Activated CD4-positive, alpha-beta T cell treated with anti-CD3 and anti-CD28 coated beads, Interleukin-2, amount 50 U/mL, for 1 hour (primary cell): Measurements from ENCODE around the gene DYNC1I1.
"Not testable (repeated sequence)": the region's sequence is repeated elsewhere in the genome, so short reads cannot be mapped to it uniquely, and the experiment has no call there.

Experiments used
- DNase-seq: peaks from one replicate; pipeline ENCODE4 v3.0.0-alpha.2; 2020

Gene DYNC1I1

DNA sequence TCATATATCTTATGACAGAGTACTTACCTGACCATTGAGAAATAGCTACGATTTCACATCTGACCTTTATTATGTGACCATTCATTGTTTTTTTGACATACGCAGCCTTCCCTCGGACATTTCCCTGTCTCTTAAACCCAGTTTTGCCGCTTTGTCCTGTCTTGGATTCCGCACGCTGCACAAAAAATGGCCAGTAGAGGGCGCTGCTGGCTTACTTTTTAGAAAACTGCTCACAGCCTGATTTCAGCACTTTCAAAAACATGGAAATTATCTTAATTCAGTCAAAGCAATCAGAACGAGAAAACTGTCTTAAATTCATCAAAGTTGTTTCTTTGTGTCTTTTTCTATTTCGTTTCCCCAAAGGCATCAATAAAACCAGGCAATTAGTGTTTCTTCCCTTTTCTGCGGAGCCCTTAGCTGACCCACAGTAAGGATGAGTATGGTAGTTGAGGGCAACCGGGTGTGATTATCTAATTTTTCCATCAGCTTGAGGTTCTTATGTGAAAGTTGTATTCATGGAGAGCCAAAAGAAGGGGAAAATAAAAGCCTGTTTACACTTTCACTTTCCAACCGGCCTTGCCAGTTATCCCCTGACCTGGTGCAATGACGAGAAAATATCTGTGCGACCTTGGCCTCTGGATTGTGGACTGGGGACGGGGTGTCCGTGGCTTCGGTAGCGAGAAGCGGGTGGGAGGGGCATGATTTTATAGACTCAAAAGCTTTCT, 144.4 kb downstream of the DYNC1I1 start:
- DNase-seq: peak; percentile 75

DNA sequence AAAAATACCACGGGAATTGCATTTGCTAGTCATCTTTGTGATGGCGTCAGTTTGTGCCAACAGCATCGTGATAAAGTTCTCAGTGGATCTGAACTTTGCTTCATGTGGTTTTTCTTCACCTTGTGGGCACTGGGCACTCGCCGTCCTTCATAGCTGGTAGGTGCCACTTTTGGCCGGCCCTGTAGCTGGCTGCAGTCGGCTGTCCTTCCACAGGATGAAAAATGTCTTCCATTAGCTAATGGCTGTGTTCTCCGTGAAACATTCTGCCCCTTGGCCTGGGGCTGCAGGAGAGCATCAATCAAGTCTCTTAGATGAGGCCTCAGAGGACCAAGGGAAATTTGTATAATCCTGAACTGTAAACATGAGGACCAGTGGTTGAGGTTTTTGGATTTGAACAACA, 145.3 kb downstream of the DYNC1I1 start:
- DNase-seq: no peak

DNA sequence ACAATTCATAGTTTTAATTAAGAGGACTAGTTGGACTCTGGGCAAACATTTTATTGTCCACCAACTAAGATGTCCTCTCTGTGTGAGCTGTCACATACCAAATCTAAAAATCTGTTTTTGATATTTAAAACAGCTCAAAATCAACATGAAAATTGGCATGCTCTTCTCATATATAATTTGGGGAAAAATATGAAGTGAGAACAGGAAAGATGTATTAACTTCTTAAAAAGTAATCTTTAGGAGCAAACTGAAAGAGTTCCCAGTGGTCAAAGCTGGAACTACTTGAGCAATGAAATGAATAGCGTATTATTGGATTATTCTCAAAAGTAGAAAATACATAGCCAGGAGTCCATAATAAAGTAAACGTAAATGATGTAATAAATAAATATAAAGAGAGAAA, 147.2 kb downstream of the DYNC1I1 start:
- DNase-seq: no peak

DNA sequence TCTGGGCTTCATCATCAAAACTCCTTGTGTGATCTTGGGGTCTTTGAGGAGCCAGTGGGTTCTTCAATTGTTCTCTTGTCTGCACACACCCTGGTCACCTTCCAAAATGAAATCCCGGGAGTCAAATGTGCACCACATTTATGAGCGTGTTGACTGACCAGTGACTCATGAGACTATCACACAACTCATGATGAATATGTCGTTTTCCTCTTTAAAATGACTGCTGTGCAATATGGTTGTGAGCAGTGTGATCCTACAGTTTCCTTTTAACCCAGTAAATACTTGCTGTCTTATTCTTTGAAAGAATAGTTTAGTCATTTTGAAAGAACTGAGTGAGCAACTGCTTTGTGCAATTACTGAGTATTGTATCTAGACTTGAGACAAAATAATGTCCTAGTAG, 149.2 kb downstream of the DYNC1I1 start:
- no peak for DNase-seq

DNA sequence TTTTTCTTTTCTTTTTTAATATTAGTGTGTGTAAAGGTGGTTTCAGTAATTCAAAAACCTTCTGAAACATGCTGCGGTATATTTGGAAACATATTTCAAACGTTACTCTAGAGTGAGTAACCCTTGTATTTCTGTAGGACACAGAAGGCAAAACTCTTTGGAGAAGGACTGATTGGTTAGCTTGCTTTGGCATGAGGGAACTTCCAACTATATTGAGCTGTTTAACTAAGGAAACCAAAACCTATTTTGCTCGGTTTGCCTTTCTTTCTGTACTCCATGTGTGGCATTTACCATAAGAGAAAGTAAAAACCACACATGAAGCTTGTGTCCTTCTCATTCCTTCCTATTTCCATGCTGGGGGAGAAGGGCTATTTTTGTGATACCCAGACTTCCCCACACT, 149.8 kb downstream of the DYNC1I1 start:
- no peak for DNase-seq

DNA sequence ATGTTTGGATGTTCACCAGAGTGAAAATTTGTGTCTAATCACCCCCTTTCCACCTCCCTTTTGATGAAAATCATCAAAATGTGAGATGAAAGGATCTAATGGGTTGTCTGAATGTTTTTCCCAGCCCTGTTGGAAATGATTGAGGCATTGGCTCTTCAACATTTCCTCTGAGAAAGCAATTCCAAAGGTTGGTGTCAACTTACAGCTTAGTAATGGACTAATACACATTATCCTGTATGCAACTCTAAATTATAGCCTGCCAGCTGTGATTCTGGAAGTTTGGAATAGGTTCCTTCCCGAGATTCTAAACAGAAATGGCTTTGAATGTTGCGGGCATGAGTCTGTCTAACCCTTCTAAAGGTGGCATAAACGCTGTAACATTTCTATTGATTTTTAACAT, 152.9 kb downstream of the DYNC1I1 start:
- DNase-seq: no peak

DNA sequence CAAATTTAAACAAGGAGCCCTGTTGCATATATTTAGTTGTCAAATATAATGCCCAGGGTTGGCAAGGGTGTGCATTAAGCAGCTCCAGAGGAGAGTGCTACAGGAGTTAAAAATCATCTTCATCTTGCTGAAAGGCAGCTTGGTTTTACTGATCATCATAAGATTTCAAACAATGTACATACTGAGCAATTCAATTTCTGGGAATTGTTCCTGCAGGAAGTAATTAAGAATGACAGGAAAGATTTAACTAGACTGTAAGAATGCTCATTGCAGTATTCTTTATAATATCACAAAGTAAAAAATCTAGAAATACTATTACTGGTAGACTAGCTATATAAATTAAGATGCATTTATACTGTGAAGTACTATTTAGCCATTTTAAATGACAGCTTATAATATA, 153.6 kb downstream of the DYNC1I1 start:
- no peak for DNase-seq

DNA sequence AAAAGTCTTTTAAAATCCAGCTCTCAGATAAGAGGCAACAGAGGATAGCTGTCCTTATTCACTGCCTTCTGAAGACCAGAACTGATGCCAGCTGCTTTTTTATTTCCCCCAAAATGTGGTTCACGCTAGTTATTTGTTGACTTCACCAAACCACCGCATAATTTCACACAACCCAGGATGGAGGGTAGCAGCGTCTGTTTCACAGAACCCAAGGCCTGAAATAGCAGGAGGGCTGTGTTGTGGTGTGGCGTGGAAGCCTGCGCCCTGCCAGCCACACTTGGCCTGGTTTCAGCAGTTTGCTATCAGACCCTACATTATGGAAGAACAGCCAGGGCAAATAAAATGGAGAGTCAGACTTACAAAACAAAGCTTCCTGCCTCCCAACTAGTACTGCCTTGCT, 155.4 kb downstream of the DYNC1I1 start:
- DNase-seq: no peak

DNA sequence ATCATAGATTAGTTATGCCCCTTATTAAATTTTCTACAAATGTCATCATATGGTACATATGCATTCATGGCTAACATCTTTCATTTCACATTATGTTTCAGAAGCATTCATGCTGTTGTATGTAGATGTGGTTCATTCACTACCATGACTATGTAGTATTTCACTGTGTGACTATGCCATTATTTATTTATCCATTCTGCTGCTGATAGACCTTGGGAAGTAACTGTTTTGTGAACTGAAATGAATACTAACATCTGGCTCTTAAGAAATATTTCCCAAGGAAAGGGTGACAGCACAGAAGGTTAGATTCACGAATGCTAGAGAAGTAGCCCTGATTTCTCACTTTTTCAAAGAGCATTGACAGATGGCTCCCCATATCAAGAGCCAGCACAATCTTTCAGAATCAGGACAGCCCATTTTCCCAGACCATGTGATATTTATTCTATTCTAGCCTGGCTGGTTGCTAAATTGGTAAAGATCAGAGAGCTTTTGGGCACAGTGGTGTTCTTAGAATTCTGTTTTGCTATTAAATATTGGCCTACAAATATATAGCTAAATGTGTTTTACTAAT, 157.4 kb downstream of the DYNC1I1 start:
- DNase-seq: no peak

DNA sequence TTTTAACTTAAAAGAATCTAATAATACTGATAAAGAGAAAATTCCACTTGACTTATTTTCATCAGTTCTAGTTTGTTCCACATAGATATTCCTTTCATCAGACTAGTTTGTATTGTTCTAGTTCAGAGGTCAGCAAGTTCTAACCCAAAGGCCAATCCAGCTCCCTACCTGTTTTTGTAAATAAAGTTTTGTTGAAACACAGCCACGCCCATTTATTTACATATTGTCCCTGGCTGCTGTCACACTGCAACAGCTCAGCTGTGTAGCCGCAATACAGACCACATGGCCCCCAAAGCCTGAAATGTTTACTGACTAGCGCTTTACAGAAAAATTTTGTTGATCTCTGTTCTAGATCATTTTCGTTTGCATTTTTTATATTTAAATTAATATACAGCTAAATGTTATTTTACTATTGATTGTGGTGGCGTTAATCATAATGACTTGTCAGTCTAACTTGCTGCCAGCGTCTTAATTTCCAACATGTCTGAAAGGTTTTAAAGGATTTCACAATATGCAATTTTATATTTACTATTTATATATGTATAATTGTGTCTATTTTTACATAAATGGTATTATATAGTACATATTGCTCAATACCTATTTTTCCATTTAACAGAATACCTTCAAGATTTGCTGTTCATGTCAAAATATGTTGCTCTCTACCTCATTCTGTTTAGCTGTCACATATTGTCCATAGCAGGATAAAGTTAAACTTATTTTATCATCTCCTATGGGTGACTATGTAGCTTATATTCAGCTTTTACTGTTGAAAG, 159.3 kb downstream of the DYNC1I1 start:
- no peak for DNase-seq

DNA sequence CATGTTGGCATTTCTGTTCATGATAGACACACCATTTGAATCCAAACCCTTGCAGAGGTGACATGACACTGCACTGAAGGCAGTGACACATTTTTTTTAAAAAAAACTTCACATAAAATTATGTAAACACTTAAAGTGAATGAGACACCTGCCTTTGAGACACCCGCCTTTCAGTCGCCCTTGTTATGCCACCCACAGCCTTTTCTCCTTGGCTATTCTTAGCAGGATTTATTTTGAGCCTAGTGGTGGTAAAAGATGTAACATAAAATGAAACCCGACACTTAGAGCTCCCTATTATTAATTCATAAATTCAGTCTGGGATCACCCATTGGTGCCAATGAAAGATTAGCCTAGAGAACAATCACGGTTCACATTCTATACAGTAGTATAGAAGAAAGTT, 161.3 kb downstream of the DYNC1I1 start:
- DNase-seq: no peak

DNA sequence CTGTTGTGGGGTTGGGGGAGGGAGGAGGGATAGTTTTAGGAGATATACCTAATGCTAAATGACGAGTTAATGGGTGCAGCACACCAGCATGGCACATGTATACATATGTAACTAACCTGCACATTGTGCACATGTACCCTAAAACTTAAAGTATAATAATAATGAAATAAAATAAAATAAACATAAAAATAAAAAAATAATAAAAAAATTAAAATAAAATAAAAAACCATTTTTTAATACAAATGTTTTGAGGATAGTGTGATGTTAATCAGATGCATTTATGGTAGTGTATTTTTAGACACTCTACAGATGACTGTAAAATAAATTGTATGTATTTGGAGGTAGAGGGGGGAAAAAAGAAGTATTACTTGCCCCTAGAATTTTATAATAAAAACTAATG, 172.5 kb downstream of the DYNC1I1 start:
- not testable (repeated sequence) for DNase-seq

DNA sequence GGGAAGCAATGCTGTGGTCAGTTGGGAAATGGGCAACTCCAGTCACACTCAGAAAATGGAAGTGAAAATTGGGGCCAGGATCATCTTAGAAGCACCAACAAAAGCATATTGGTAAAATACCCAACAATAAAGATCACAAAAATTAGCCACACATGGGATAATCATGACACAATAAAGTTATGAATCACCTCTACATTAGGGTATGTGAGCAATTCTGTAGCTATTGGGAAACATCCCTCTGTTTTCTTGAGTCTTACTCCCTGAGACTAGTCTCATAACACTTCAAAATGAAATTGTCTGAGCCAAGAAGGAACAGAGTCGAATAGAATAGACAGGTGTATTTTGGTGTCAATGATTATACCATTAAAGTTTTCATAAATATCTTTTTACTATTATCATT, 178.3 kb downstream of the DYNC1I1 start:
- no peak for DNase-seq

DNA sequence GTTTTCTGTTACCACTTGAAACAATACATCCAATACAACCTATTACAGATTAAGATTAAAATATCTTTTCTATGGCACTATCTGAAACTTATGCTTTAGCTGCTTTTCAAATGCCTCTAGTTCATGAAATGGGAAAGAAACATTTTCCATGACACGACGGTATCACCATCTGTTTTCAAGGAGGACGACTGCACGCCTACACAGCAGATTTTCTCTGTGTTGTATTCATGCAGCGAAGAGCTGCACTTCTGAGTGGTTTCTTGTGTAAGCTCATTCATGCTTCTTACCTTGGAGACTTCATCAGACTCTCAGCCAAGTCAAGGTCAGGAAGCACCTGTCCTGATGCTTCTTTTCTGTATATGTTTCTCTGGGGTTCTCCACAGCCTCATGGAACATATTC, 179.2 kb downstream of the DYNC1I1 start:
- DNase-seq: no peak

DNA sequence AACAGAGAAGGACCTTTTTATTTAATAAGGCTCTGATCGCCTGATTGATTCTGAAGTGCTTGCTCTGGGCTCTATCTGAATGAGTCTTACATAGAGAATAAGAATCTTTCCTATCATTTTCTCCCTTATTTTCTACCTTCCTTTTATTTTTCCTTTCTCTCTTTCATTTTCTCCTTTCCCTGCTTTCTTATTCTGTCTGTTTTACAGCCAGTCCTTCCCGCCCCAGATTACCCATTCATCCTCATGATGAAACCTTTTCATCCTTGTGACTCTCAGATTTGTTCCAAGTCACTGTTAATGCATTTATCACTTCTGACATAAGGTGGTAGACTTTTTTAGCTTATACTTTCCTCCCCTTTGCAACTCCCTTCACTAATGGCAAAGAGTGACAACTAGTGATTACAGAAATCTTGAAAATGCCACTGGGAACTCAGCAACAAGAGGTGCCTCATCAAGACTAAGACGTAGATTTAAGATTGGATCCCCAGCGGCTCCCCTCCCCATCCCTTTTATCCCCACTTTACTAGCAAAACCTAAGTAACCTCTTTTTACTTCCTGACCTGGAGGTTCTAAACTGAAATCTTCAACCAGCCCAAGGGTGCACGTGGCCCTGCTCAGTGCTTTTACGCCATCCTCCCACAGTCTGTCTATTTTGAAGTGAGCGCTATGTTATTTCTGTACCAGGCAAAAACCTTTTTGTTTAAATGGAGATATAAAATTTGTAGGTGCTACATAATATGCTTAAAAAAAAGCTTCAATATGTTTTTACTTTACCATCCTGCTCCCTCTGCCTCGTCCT, 179.8 kb downstream of the DYNC1I1 start:
- no peak for DNase-seq

DNA sequence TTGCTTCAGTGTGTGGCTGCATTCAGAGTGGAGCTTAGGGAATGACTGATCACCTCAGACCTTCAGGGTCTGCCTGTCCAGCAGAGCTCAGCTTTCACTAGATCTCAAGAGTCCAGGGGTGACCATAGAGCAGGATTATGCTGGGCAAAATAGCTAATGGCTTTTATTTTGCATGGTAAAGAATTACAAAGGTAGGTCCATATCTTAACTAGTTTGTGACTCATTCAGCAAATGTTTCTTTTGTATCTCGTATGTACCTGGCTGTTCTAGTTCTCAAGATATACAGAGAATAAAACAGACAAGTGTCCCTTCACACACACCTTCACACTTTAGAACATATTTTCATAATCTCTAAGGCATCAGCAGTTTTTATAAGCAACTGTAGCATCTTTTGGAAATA, 180.5 kb downstream of the DYNC1I1 start:
- DNase-seq: no peak

DNA sequence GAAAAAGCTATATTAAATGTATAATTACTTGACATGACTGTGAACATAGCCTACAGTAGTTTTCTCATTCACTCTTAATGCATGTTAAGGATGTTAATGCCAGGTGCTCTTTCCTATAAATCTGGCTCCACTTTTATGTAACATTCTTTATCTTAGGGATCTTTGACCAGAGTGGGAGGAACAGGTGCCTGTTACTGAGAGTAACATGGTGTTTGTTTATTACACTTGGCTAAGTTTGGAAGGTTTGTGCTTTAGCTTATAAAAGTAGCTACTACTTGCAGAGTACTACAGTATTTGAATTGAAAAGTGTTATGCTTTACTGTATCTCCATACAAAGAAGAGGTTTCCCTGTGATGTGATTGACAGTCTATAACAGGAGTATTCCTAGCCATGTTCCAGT, 183.4 kb downstream of the DYNC1I1 start:
- DNase-seq: no peak

DNA sequence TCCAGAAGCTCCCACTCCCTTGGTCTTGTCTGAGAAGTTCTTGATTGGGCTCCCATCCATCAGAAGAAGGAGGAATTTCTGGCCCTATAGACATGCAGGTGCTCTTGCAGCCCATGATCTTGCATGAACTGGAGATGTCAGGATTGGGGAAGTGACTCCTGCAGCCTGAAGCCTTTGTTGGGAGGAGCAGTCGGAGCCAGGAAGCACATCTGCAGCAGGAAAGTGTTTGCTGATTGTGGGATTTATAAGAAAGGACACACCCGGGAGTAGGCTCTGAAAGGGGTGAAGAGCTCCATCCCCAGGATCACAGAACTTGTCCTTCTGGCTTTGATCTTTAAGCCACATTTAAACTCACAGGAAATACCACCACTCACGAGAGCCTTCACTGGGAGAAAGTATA, 185.2 kb downstream of the DYNC1I1 start:
- DNase-seq: no peak

DNA sequence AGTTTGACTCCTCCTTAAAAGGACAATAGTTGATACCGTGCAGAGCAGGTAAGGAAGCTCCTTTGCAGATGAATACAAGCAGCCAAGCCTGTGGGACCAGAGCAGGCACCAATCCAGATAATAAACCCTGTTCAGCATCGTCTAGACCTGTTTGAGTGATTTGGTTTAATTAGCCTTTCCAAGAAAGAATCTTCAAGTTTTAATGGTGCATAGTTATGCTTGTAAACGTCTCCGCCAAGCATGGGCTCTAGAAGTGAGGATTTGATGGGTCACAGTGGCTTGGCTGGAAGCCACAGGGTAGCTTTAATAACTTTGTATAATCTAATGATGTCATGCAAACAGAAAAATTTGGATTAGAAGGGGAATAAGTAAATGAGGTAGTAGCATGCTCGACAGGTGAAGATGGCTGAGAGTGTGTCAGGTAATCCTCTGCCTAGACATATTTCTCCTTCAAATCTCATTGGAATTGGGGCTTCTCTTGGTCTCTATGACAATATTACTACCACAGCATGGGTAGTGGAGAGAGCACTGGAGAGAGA, 188.4 kb downstream of the DYNC1I1 start:
- no peak for DNase-seq

DNA sequence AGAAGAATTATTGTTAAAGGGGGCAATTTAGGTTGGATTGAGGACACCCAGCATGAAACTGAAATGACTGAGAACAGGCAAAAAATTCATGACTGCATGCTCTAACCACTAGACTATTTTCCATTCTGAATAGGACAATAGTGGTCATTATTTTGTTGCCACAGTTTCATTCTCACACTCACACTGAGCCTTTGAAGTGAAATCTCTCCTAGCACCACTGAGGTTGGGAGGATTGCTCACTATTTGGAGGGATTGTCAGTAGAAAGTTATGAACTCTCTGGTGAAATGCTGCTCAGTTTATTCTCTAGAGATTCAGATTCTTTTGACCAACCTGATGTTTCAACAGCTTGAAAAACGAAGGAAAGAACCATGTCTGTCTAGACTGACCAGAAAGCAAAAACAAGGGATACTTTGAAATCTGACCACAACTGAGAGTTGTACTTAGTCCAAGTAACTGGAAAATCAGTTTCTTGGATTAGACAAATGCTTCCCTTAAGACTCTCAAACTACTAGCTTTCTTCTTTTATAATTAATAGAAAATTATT, 191.2 kb downstream of the DYNC1I1 start:
- DNase-seq: no peak

DNA sequence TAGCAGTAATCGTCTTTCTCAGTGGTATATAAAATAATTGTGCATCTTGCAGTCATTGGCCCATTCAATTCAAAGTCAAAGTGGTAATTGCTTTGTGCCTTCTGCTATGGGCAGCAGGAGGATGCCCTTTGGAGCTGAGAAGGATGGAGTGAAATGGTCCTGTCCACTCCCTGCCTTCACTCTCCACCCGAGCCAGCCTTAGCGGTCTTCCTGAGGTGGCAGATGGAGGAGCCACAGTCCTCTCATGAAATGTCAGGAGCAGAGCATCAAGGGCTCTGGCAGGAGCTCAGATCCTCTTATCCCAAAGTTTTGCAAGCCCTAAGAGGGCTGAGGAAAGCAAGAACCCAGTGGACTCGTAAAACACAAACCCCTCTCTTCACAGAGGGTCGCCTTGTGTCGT, 199.4 kb downstream of the DYNC1I1 start:
- DNase-seq: no peak

DNA sequence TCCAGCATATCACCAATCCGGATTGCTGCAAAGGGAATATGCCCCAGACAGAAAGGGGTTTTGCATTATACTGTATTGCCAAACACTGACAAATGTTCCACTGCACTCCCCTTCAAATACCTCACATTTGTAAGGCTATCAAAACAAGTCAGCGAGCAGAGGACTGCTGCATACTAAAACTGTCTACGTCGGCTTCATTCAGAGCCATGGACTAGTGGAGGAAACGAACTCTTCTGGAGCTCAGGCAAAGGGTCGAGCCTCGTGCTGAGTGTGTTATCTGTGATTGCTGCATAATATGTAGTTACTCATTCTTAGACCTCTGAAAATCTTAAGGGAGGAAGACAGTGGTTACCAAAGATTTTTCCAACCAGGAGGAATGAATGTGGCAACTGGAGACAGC, 200.2 kb downstream of the DYNC1I1 start:
- no peak for DNase-seq

DNA sequence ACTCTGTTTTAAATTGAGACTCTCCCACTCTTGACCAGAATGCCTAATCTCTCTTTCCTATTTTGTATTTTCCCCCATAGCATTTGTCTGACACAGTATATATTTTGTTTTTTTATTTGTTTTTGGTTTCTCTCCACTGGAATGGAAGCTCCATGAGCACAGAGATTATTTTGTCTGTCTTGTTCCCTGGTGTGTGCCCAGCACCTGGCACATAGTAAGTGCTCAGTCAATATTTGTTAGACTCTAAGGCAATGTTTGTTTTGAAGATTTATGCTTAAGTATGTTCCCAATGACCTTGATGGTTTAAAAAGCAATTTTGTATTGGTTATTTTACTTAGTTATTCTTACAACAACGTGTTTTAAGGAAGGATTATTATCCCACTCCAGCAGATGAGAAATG, 201.8 kb downstream of the DYNC1I1 start:
- no peak for DNase-seq
